ENCODE measurements around the gene NRG4. TPM values are rescaled to one million over a fixed set of nuclear protein-coding genes. Genes with fewer than 3 reads are reported as not detected.

The NRG4 gene
- total and polyA plus RNA-seq, 2 of the 8 experiments (the other 6 are each of a cell fraction or from before 2014, with no cell fraction given): 0.24 TPM; not detected in 1

- FAIRE-seq (no peak), DNase-seq (ENCODE audit: low read depth in 1 of 2, low spot score in 2 of 2) (no peak)
- Histone ChIP-seq H3K18ac (ENCODE audit: extremely low read depth, low read length) (no peak overlapping the region), H4K20me1 (replicated peaks in 1 of 2; ENCODE audit: control insufficient read depth in 1 of 2, insufficient read depth in 2 of 2, low read length in 2 of 2) (peaks cover 3 to 6% of the 10 kb centered on the region in 2 experiments), H3K23ac (ENCODE audit: insufficient read length) (no peak overlapping the region), H3K23me2 (ENCODE audit: low read depth, low read length) (no peaks in the 10 kb centered on the region), H3K27ac (ENCODE audit: low read depth, low read length) (no peak overlapping the region), H3K79me2 (ENCODE audit: control insufficient read depth in 1 of 2, insufficient read depth in 2 of 2, low read length in 2 of 2) (peaks cover under 1 to 39% of the 10 kb centered on the region in 2 experiments; a peak in 3 of 4 replicates), H3K4me1 (replicated peaks in 1 of 4; ENCODE audit: control insufficient read depth in 3 of 4, insufficient read depth in 4 of 4, low read length in 3 of 4) (no peaks in the 10 kb centered on the region), H3K56ac (replicated peaks; ENCODE audit: insufficient read length, low read depth, low read length) (no peak overlapping the region), H2BK120ac (replicated peaks; ENCODE audit: low read depth, low read length) (no peak overlapping the region), H3K27me3 (replicated peaks in 1 of 4; ENCODE audit: control insufficient read depth in 3 of 4, extremely low read depth in 1 of 4, insufficient read depth in 3 of 4, low read length in 3 of 4) (no peaks in the 10 kb centered on the region), H3K9ac (replicated peaks in 1 of 4; ENCODE audit: extremely low read depth in 1 of 4, low read depth in 3 of 4, low read length in 3 of 4) (no peak overlapping the region), H2BK5ac (ENCODE audit: low read depth, low read length) (no peak overlapping the region), H4K5ac (ENCODE audit: insufficient read length, low read depth, low read length) (no peak overlapping the region), H3K79me1 (ENCODE audit: low read depth, low read length) (peaks cover 3% of the 10 kb centered on the region; the same call in 1 of the 2 replicates), H3K36me3 (ENCODE audit: control insufficient read depth in 2 of 4, insufficient read depth in 4 of 4, low read length in 3 of 4) (peaks cover 4 to 46% (median 35%) of the 10 kb centered on the region in 4 experiments; a peak in 7 of 8 replicates), H2BK15ac (ENCODE audit: low read length) (no peak overlapping the region), H2AFZ (ENCODE audit: low read length) (no peak overlapping the region), H2BK12ac (ENCODE audit: low read depth, low read length) (no peak overlapping the region), H3K4me2 (ENCODE audit: insufficient read depth in 1 of 2, low read depth in 2 of 2, low read length in 2 of 2) (no peak overlapping the region), H4K8ac (ENCODE audit: extremely low read depth, insufficient read depth, low read length) (no peak overlapping the region), H2AK5ac (ENCODE audit: low read depth, low read length) (no peak overlapping the region), H3K4ac (replicated peaks; ENCODE audit: insufficient read length, low read depth, low read length) (no peak overlapping the region), H4K91ac (replicated peaks; ENCODE audit: insufficient read length, low read length) (no peak overlapping the region), H3K9me3 (ENCODE audit: insufficient read depth in 2 of 2, low read depth in 1 of 2, low read length in 1 of 2) (no peaks in the 10 kb centered on the region), H3K14ac (ENCODE audit: insufficient read length) (no peak overlapping the region), H3K4me3 (ENCODE audit: extremely low read depth in 1 of 4, insufficient read depth in 2 of 4, low read depth in 3 of 4, low read length in 4 of 4) (no peak overlapping the region), H2BK20ac (ENCODE audit: low read length) (no peak overlapping the region)
- CTCF ChIA-PET (ENCODE audit: partially characterized antibody): interaction anchor here (2.3 kb wide), 1 partner anchor 12 kb away, joined by 8 read pairs; no protein-coding TSS in a partner anchor
- POLR2A ChIA-PET (ENCODE audit: partially characterized antibody): no interaction called here
- 100% methylated on average over 1 of the region's 1 CpG; no CpG with 5 or more reads in 1 of the 2 experiments for WGBS, 2 experiments (ENCODE audit: extremely low coverage in 1 of 2, insufficient coverage in 1 of 2, insufficient read length in 1 of 2, insufficient replicate concordance in 2 of 2, low coverage in 1 of 2, low lambda C conversion rate in 2 of 2, missing lambda C conversion rate in 1 of 2)
- TF ChIP-seq TAF1 (IDR thresholded peaks at IDR 0.05; ENCODE audit: low read depth, low read length): no peak
- TF ChIP-seq CHD2 (IDR thresholded peaks at IDR 0.05; ENCODE audit: low read length): no peak
These were observed 95.2 kb downstream of the NRG4 start for GRCh38 chr15:75916978-75917377.
